DOHH2 (cell line): ENCODE measurements around the gene RNF215.
"Not testable (repeated sequence)": the region's sequence is repeated elsewhere in the genome, so short reads cannot be mapped to it uniquely, and the experiment has no call there.

Experiments used
- EZH2phosphoT487 ChIP-seq: fragments of 200-600 bp; sonication (generic); IDR thresholded peaks from 2 replicates; pipeline ENCODE4 v1.6.1; 2017; ENCODE audit warnings: borderline replicate concordance, mild to moderate bottlenecking, antibody characterized with exemption, low read length, moderate library complexity, mixed read lengths
- TF ChIP-seq, protein P1 (sequence below): fragments of 200-600 bp; sonication (generic); IDR thresholded peaks from one replicate; pipeline ENCODE4 v1.5.1; 2014; ENCODE audit warnings: antibody characterized with exemption, mild to moderate bottlenecking, low read depth, low read length; ENCODE audit not compliant: poor library complexity, severe bottlenecking

- TF ChIP-seq, protein P1, sequence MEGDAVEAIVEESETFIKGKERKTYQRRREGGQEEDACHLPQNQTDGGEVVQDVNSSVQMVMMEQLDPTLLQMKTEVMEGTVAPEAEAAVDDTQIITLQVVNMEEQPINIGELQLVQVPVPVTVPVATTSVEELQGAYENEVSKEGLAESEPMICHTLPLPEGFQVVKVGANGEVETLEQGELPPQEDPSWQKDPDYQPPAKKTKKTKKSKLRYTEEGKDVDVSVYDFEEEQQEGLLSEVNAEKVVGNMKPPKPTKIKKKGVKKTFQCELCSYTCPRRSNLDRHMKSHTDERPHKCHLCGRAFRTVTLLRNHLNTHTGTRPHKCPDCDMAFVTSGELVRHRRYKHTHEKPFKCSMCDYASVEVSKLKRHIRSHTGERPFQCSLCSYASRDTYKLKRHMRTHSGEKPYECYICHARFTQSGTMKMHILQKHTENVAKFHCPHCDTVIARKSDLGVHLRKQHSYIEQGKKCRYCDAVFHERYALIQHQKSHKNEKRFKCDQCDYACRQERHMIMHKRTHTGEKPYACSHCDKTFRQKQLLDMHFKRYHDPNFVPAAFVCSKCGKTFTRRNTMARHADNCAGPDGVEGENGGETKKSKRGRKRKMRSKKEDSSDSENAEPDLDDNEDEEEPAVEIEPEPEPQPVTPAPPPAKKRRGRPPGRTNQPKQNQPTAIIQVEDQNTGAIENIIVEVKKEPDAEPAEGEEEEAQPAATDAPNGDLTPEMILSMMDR: not testable (repeated sequence)
- not testable (repeated sequence) for TF ChIP-seq EZH2phosphoT487
Measured at GRCh38 chr22:30338341-30338740, 48.9 kb downstream of the RNF215 start.
